IMR-90 (cell line): ENCODE results near the gene CLIC3. TPM values are rescaled to one million over a fixed set of nuclear protein-coding genes. Genes with fewer than 3 reads are reported as not detected.

Source experiments
- ATAC-seq: fragments of 200-7000 bp; cut with Tn5 transposase; 2 replicates; pipeline ENCODE4 v1.9.1; 2020; ENCODE audit warnings: low read depth, mild to moderate bottlenecking, moderate library complexity
- BruUV-seq: library from RNA; stranded (reverse); fragments of 400-500 nt; replicated peaks from 2 replicates; lab custom pipeline; 2021; lab: Mats Ljungman, UMichigan
- CTCF ChIA-PET: fragments of 300-600 bp; formaldehyde crosslinking; extraction: SDS; loops from one replicate; lab custom pipeline; 2021; ENCODE audit warnings: antibody characterized with exemption; lab: Yijun Ruan, JAX
- POLR2A ChIA-PET: fragments of 300-600 bp; sonication (Branson Sonifier 250); formaldehyde crosslinking; loops from one replicate; lab custom pipeline; 2022; ENCODE audit warnings: antibody characterized with exemption; ENCODE audit not compliant: unreplicated experiment; lab: Charles Lee
- DNase-seq: peaks from one replicate; pipeline ENCODE4 v3.0.0; 2013
- H2AFZ ChIP-seq: replicated peaks from 2 replicates; pipeline ENCODE3; 2013; ENCODE audit warnings: low read length, mild to moderate bottlenecking; ENCODE audit not compliant: poor library complexity
- H2AK5ac ChIP-seq: 2 replicates; pipeline ENCODE4 v1.6.1; 2013; ENCODE audit warnings: low read depth, low read length, inconsistent platforms
- H2AK9ac ChIP-seq: replicated peaks from 2 replicates; pipeline ENCODE3; 2013; ENCODE audit warnings: mild to moderate bottlenecking, low read depth, low read length, moderate library complexity; ENCODE audit not compliant: poor library complexity
- H2BK120ac ChIP-seq: 2 replicates; pipeline ENCODE4 v1.6.1; 2013; ENCODE audit warnings: low read depth, low read length, inconsistent platforms
- H2BK15ac ChIP-seq: 3 replicates; pipeline ENCODE4 v1.6.1; 2013; ENCODE audit warnings: low read depth, low read length, inconsistent platforms
- H2BK20ac ChIP-seq: 2 replicates; pipeline ENCODE4 v1.6.1; 2013; ENCODE audit warnings: low read depth, mild to moderate bottlenecking, inconsistent platforms, low read length, moderate library complexity
- H2BK5ac ChIP-seq: 2 replicates; pipeline ENCODE4 v1.6.1; 2013; ENCODE audit warnings: mild to moderate bottlenecking, low read depth, low read length, inconsistent platforms; ENCODE audit not compliant: poor library complexity, severe bottlenecking
- H3K14ac ChIP-seq: replicated peaks from 2 replicates; pipeline ENCODE4 v1.6.1; 2013; ENCODE audit warnings: low read depth, low read length, inconsistent platforms
- H3K18ac ChIP-seq: 2 replicates; pipeline ENCODE4 v1.6.1; 2013; ENCODE audit warnings: low read depth, low read length, control low read depth
- H3K23ac ChIP-seq: 2 replicates; pipeline ENCODE4 v1.6.1; 2013; ENCODE audit warnings: low read depth, low read length, inconsistent platforms
- H3K27ac ChIP-seq: 2 replicates; pipeline ENCODE4 v1.5.1; 2013; ENCODE audit warnings: mild to moderate bottlenecking, control low read depth, low read length; ENCODE audit not compliant: insufficient read depth
- H3K27me3 ChIP-seq: 2 replicates; pipeline ENCODE4 v1.6.1; 2013; ENCODE audit warnings: low read length; ENCODE audit not compliant: control insufficient read depth, insufficient read depth
- H3K36me3 ChIP-seq: 2 replicates; pipeline ENCODE4 v1.6.1; 2013; ENCODE audit warnings: low read length, mixed read lengths; ENCODE audit not compliant: control insufficient read depth, insufficient read depth
- H3K4ac ChIP-seq: 2 replicates; pipeline ENCODE4 v1.6.1; 2013; ENCODE audit warnings: low read depth, low read length, inconsistent platforms
- H3K4me1 ChIP-seq: 2 replicates; pipeline ENCODE4 v1.6.1; 2013; ENCODE audit warnings: low read length, mixed read lengths; ENCODE audit not compliant: control insufficient read depth, insufficient read depth
- H3K4me2 ChIP-seq: 2 replicates; pipeline ENCODE4 v1.6.1; 2013; ENCODE audit warnings: low read depth, mild to moderate bottlenecking, control low read depth, low read length, moderate library complexity
- H3K4me3 ChIP-seq: 2 replicates; pipeline ENCODE4 v1.5.1; 2013; ENCODE audit warnings: low read depth, mild to moderate bottlenecking, control low read depth, low read length, moderate library complexity; ENCODE audit not compliant: insufficient read depth
- H3K56ac ChIP-seq: 2 replicates; pipeline ENCODE4 v1.6.1; 2013; ENCODE audit warnings: low read length, inconsistent platforms; ENCODE audit not compliant: insufficient read depth; ENCODE audit errors: extremely low read depth
- H3K79me1 ChIP-seq, 2 experiments: 2 replicates each; pipeline ENCODE4 v1.6.1; 2013; ENCODE audit warnings: low read length in 2 of 2, inconsistent platforms in 1 of 2, low read depth in 1 of 2
- H3K9ac ChIP-seq: 2 replicates; pipeline ENCODE4 v1.6.1; 2013; ENCODE audit warnings: low read depth, low read length, control low read depth
- H3K9me1 ChIP-seq: 2 replicates; pipeline ENCODE4 v1.6.1; 2013; ENCODE audit warnings: low read length, inconsistent platforms; ENCODE audit not compliant: insufficient read depth
- H3K9me3 ChIP-seq: 2 replicates; pipeline ENCODE4 v1.6.1; 2013; ENCODE audit warnings: low read length; ENCODE audit not compliant: control insufficient read depth, insufficient read depth
- H4K20me1 ChIP-seq: 2 replicates; pipeline ENCODE4 v1.6.1; 2013; ENCODE audit warnings: low read length, inconsistent platforms; ENCODE audit not compliant: insufficient read depth
- H4K5ac ChIP-seq: 2 replicates; pipeline ENCODE4 v1.6.1; 2013; ENCODE audit warnings: mild to moderate bottlenecking, low read depth, low read length, control low read depth
- H4K8ac ChIP-seq, 2 experiments: 2 replicates each; pipeline ENCODE4 v1.6.1; 2013; ENCODE audit warnings: low read depth in 2 of 2, low read length in 2 of 2, control low read depth in 1 of 2, inconsistent platforms in 1 of 2
- H4K91ac ChIP-seq: 2 replicates; pipeline ENCODE4 v1.6.1; 2013; ENCODE audit warnings: low read depth, low read length, inconsistent platforms; ENCODE audit not compliant: insufficient read depth
- CHD1 ChIP-seq: IDR thresholded peaks from 2 replicates; pipeline ENCODE4 v1.6.1; 2012; ENCODE audit warnings: low read depth, low read length, improper control_type of control experiment
- FOS ChIP-seq: fragments of 150-350 bp; IDR thresholded peaks from 2 replicates; pipeline ENCODE4 v1.6.1; 2016; ENCODE audit warnings: low read depth, low read length
- MAFK ChIP-seq: IDR thresholded peaks from 2 replicates; pipeline ENCODE4 v1.6.1; 2012; ENCODE audit warnings: low read depth, low read length, improper control_type of control experiment
- MAZ ChIP-seq: IDR thresholded peaks from 2 replicates; pipeline ENCODE4 v1.6.1; 2012; ENCODE audit warnings: low read depth, mild to moderate bottlenecking, low read length, improper control_type of control experiment, moderate library complexity, borderline replicate concordance
- POLR2A ChIP-seq: IDR thresholded peaks from 2 replicates; pipeline ENCODE4 v1.6.1; 2012; ENCODE audit warnings: mild to moderate bottlenecking, low read depth, low read length
- RCOR1 ChIP-seq: IDR thresholded peaks from 2 replicates; pipeline ENCODE4 v1.6.1; 2012; ENCODE audit warnings: mild to moderate bottlenecking, low read length, improper control_type of control experiment; ENCODE audit not compliant: insufficient replicate concordance
- RFX5 ChIP-seq: IDR thresholded peaks from 2 replicates; pipeline ENCODE4 v1.8.0; 2012; ENCODE audit warnings: low read depth, mild to moderate bottlenecking, low read length, moderate library complexity
- USF2 ChIP-seq: fragments of 150-350 bp; IDR thresholded peaks from 2 replicates; pipeline ENCODE4 v1.6.1; 2017; ENCODE audit warnings: mild to moderate bottlenecking, antibody characterized with exemption, low read length, low read depth
- WGBS, 2 experiments: methylation state at CpG; one replicate each; pipeline versions ENCODE4 v1.1.5 to v1.1.7; 2013; ENCODE audit warnings: missing lambda C conversion rate in 2 of 2; ENCODE audit not compliant: insufficient read length in 1 of 2; ENCODE audit errors: extremely low coverage in 2 of 2; 5-methylcytosine and 5-hydroxymethylcytosine counted together
- dilution Hi-C: fragments of 300-500 bp; cut with HindIII; formaldehyde crosslinking; loops from one replicate; pipeline ENCODE4 v1.14.3; 2018; ENCODE audit warnings: low sequenced_read_pairs; ENCODE audit not compliant: unreplicated experiment
- in situ Hi-C: fragments of 300-500 bp; cut with MboI; formaldehyde crosslinking; loops from 3 replicates; pipeline ENCODE4 v1.14.3; 2019; ENCODE audit warnings: low sequenced_read_pairs, inconsistent platforms, mixed read lengths
- intact Hi-C: fragments of 100-400 bp; cut with micrococcal nuclease; formaldehyde crosslinking; loops from 2 replicates; pipeline ENCODE4 v1.10.0; 2022
- polyA plus RNA-seq, 3 experiments: library from polyadenylated mRNA; depleted of rRNA; stranded (reverse); fragments of >200 nt; gene quantifications; 2 replicates each; pipeline ENCODE4 v1.2.3, GENCODE V29; 2012; ENCODE audit warnings: low replicate concordance in 1 of 3
- total RNA-seq: library from RNA; depleted of rRNA; stranded (reverse); fragments of >200 nt; gene quantifications from 2 replicates; pipeline ENCODE4 v1.2.3, GENCODE V29; 2012
- TF ChIP-seq, protein P1 (sequence below): conservative IDR thresholded peaks from 2 replicates; pipeline ENCODE4 v1.5.1; 2012; ENCODE audit warnings: mild to moderate bottlenecking, low read depth, low read length, improper control_type of control experiment
- TF ChIP-seq, protein P2 (sequence below): fragments of 150-350 bp; IDR thresholded peaks from 2 replicates; pipeline ENCODE4 v1.6.1; 2016; ENCODE audit warnings: low read depth, mild to moderate bottlenecking, low read length, moderate library complexity, borderline replicate concordance

CLIC3 gene
- total and polyA plus RNA-seq, 2 of the 4 experiments (the other 2 are of a cell fraction): 0.18 to 1.7 TPM

DNA sequence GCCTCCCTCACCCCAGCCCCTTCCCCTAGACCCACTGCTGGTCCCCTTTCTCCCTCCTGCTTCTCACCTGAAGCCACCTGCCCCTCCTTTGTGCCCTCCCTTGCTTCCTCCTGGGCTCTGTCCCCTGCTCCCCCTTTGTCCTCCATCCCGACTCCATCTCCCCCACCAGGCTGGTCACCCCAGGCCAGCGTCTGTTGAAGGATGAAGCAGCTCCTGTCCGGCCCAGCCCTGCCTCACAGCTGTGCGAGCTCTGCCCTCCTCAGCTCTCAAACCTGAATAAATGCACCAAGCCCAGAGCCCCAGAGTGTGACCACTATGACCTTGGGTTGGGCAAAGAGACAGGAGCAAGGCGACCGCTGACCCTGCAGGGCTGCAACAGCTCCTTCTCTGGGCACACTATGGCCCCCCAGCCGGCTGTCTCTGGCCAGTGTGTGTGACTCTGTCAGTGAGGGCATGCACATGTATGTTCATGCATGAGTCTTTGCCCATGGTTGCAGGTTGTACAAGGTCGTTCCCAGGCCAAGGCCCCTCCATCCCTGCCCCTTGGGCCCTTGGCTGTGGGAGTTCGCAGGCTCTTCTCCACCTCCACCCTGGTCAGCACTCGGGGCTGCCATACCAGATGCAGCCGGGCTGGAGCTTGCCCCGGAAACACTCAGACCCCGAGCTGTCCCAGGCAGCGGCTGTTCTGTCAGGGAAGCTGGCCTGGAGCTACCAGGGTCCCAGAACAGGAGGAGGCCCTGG is 41.0 kb downstream of the CLIC3 start:
- Histone ChIP-seq H3K18ac (no peak overlapping the region), H3K56ac (no peak overlapping the region), H3K9me3 (peaks cover 3% of the 10 kb centered on the region), H3K4me1 (no peaks in the 10 kb centered on the region; the same call in 1 of the 2 replicates), H4K91ac (no peak overlapping the region), H3K36me3 (no peaks in the 10 kb centered on the region), H3K79me1 (no peaks in the 10 kb centered on the region), H3K27me3 (peaks cover 21% of the 10 kb centered on the region), H4K5ac (no peak overlapping the region), H2AK5ac (no peak overlapping the region), H3K9me1 (no peaks in the 10 kb centered on the region), H2BK15ac (no peak overlapping the region), H3K4me3 (no peak overlapping the region), H3K9ac (no peak overlapping the region), H4K8ac (no peak overlapping the region), H2AFZ (no peak overlapping the region), H3K27ac (no peak overlapping the region), H2BK120ac (no peak overlapping the region), H3K4me2 (no peak overlapping the region), H3K23ac (no peak overlapping the region), H2BK5ac (no peak overlapping the region), H4K20me1 (no peaks in the 10 kb centered on the region), H2AK9ac (no peak overlapping the region), H3K4ac (no peak overlapping the region), H2BK20ac (no peak overlapping the region), H3K14ac (no peak overlapping the region)
- TF ChIP-seq RCOR1 (no peak), MAZ (no peak), POLR2A (no peak), USF2 (no peak), MAFK (no peak), CHD1 (no peak), RFX5 (no peak), FOS (no peak)
- TF ChIP-seq, protein P1, sequence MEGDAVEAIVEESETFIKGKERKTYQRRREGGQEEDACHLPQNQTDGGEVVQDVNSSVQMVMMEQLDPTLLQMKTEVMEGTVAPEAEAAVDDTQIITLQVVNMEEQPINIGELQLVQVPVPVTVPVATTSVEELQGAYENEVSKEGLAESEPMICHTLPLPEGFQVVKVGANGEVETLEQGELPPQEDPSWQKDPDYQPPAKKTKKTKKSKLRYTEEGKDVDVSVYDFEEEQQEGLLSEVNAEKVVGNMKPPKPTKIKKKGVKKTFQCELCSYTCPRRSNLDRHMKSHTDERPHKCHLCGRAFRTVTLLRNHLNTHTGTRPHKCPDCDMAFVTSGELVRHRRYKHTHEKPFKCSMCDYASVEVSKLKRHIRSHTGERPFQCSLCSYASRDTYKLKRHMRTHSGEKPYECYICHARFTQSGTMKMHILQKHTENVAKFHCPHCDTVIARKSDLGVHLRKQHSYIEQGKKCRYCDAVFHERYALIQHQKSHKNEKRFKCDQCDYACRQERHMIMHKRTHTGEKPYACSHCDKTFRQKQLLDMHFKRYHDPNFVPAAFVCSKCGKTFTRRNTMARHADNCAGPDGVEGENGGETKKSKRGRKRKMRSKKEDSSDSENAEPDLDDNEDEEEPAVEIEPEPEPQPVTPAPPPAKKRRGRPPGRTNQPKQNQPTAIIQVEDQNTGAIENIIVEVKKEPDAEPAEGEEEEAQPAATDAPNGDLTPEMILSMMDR: no peak
- TF ChIP-seq, protein P2, sequence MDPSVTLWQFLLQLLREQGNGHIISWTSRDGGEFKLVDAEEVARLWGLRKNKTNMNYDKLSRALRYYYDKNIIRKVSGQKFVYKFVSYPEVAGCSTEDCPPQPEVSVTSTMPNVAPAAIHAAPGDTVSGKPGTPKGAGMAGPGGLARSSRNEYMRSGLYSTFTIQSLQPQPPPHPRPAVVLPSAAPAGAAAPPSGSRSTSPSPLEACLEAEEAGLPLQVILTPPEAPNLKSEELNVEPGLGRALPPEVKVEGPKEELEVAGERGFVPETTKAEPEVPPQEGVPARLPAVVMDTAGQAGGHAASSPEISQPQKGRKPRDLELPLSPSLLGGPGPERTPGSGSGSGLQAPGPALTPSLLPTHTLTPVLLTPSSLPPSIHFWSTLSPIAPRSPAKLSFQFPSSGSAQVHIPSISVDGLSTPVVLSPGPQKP: no peak
- in situ Hi-C loops: no loop called here
- DNase-seq (no peak), ATAC-seq (no peak)
- POLR2A ChIA-PET: no interaction called here
- CTCF ChIA-PET: no interaction called here
- no TSS peak for BruUV-seq
- WGBS, 2 experiments: 74% methylated on average over 10 of the region's 14 CpGs; no CpG with 5 or more reads in 1 of the 2 experiments
- dilution Hi-C loops: no loop called here
- intact Hi-C loops: no loop called here
